ENCODE measurements around the gene ZNF75A. TPM values are rescaled to one million over a fixed set of nuclear protein-coding genes. Genes with fewer than 3 reads are reported as not detected.

ZNF75A gene
- total RNA-seq, 1 donor from 2014 or later, result 33.5 TPM

- no peak for DNase-seq
Observed at GRCh38 chr16:3311496-3311895, 6.2 kb downstream of the ZNF75A start.

GRCh38 chr16:3317315-3317999, 12.2 kb downstream of the ZNF75A start:
- Mint-ChIP-seq H3K9me3 (peaks cover 43% of the 10 kb centered on the region), H3K27me3 (no peaks in the 10 kb centered on the region), H3K4me3 (no peak overlapping the region), H3K4me1 (no peaks in the 10 kb centered on the region), H3K36me3 (ENCODE audit: low read depth) (peaks cover 71% of the 10 kb centered on the region), H3K27ac (no peak overlapping the region)
- no peak for DNase-seq
- intact Hi-C loops (cut with micrococcal nuclease), result no loop called here

More at GRCh38 chr16:3311496-3311895, 6.2 kb downstream of the ZNF75A start:
- Mint-ChIP-seq H3K4me3 (no peak overlapping the region), H3K4me1 (no peaks in the 10 kb centered on the region), H3K36me3 (ENCODE audit: low read depth) (peaks cover 93% of the 10 kb centered on the region), H3K27ac (no peak overlapping the region), H3K27me3 (no peaks in the 10 kb centered on the region), H3K9me3 (peaks cover 26% of the 10 kb centered on the region)
- intact Hi-C loops (cut with micrococcal nuclease), result no loop called here

- Mint-ChIP-seq H3K4me3 (no peak overlapping the region), H3K9me3 (peaks cover 35% of the 10 kb centered on the region)
- intact Hi-C loops (cut with micrococcal nuclease), result no loop called here
Observed at GRCh38 chr16:3321816-3322215, 16.5 kb downstream of the ZNF75A start.

GRCh38 chr16:3327514-3327913, 22.2 kb downstream of the ZNF75A start:
- H3K27me3 Mint-ChIP-seq, result no peaks in the 10 kb centered on the region
- peaks cover 2% of the 10 kb centered on the region for H3K36me3 Mint-ChIP-seq (ENCODE audit: low read depth)
- DNase-seq, result no peak
- no peak overlapping the region for H3K27ac Mint-ChIP-seq
- peaks cover 26% of the 10 kb centered on the region for H3K9me3 Mint-ChIP-seq
- no peak overlapping the region for H3K4me3 Mint-ChIP-seq
- H3K4me1 Mint-ChIP-seq, result no peaks in the 10 kb centered on the region
- intact Hi-C loops (cut with micrococcal nuclease), result no loop called here

More at GRCh38 chr16:3321816-3322215, 16.5 kb downstream of the ZNF75A start:
- DNase-seq, result no peak
- H3K27me3 Mint-ChIP-seq, result no peaks in the 10 kb centered on the region
- peaks cover 29% of the 10 kb centered on the region for H3K36me3 Mint-ChIP-seq (ENCODE audit: low read depth)
- no peak overlapping the region for H3K27ac Mint-ChIP-seq
- no peaks in the 10 kb centered on the region for H3K4me1 Mint-ChIP-seq

- intact Hi-C loops (cut with micrococcal nuclease), result no loop called here
- H3K4me1 Mint-ChIP-seq, result no peaks in the 10 kb centered on the region
- H3K4me3 Mint-ChIP-seq, result no peak overlapping the region
- H3K36me3 Mint-ChIP-seq (ENCODE audit: low read depth), result peaks cover 2% of the 10 kb centered on the region
- peaks cover 21% of the 10 kb centered on the region for H3K9me3 Mint-ChIP-seq
- no peak for DNase-seq
- H3K27ac Mint-ChIP-seq, result no peak overlapping the region
- no peaks in the 10 kb centered on the region for H3K27me3 Mint-ChIP-seq
Observed at GRCh38 chr16:3328104-3328503, 22.8 kb downstream of the ZNF75A start.

- Mint-ChIP-seq H3K36me3 (ENCODE audit: low read depth) (peaks cover 2% of the 10 kb centered on the region), H3K27me3 (no peaks in the 10 kb centered on the region), H3K27ac (no peak overlapping the region), H3K4me3 (no peak overlapping the region), H3K4me1 (no peaks in the 10 kb centered on the region), H3K9me3 (peaks cover 19% of the 10 kb centered on the region)
- no peak for DNase-seq
- intact Hi-C loops (cut with micrococcal nuclease), result no loop called here
Observed at GRCh38 chr16:3328643-3329042, 23.3 kb downstream of the ZNF75A start.

- H3K4me1 Mint-ChIP-seq, result no peaks in the 10 kb centered on the region
- peaks cover 16% of the 10 kb centered on the region for H3K9me3 Mint-ChIP-seq
- DNase-seq, result no peak
- H3K4me3 Mint-ChIP-seq, result no peak overlapping the region
- H3K27ac Mint-ChIP-seq, result no peak overlapping the region
- intact Hi-C loops (cut with micrococcal nuclease), result no loop called here
- no peaks in the 10 kb centered on the region for H3K36me3 Mint-ChIP-seq (ENCODE audit: low read depth)
- H3K27me3 Mint-ChIP-seq, result no peaks in the 10 kb centered on the region
Observed at GRCh38 chr16:3346041-3346440, 40.7 kb downstream of the ZNF75A start.

GRCh38 chr16:3347586-3347985, 42.3 kb downstream of the ZNF75A start:
- Mint-ChIP-seq H3K27ac (no peak overlapping the region), H3K36me3 (ENCODE audit: low read depth) (no peaks in the 10 kb centered on the region), H3K27me3 (no peaks in the 10 kb centered on the region), H3K9me3 (peaks cover 14% of the 10 kb centered on the region), H3K4me1 (no peaks in the 10 kb centered on the region), H3K4me3 (no peak overlapping the region)
- intact Hi-C loops (cut with micrococcal nuclease), result no loop called here
- DNase-seq, result no peak

GRCh38 chr16:3348547-3349167, 43.4 kb downstream of the ZNF75A start:
- H3K36me3 Mint-ChIP-seq (ENCODE audit: low read depth), result no peaks in the 10 kb centered on the region
- no peaks in the 10 kb centered on the region for H3K4me1 Mint-ChIP-seq
- H3K9me3 Mint-ChIP-seq, result peaks cover 14% of the 10 kb centered on the region
- intact Hi-C loops (cut with micrococcal nuclease), result no loop called here
- no peak overlapping the region for H3K27ac Mint-ChIP-seq
- no peak overlapping the region for H3K4me3 Mint-ChIP-seq
- no peak for DNase-seq
- H3K27me3 Mint-ChIP-seq, result no peaks in the 10 kb centered on the region

- Mint-ChIP-seq H3K27me3 (no peaks in the 10 kb centered on the region), H3K9me3 (peaks cover 14% of the 10 kb centered on the region), H3K4me3 (no peak overlapping the region), H3K4me1 (no peaks in the 10 kb centered on the region), H3K36me3 (ENCODE audit: low read depth) (no peaks in the 10 kb centered on the region), H3K27ac (no peak overlapping the region)
- intact Hi-C loops (cut with micrococcal nuclease), result no loop called here
- DNase-seq, result no peak
Observed at GRCh38 chr16:3349175-3349574, 43.9 kb downstream of the ZNF75A start.

- no peak for DNase-seq
- Mint-ChIP-seq H3K36me3 (ENCODE audit: low read depth) (no peaks in the 10 kb centered on the region), H3K4me1 (no peaks in the 10 kb centered on the region), H3K27ac (no peak within 1 kb of the TSS), H3K27me3 (no peaks in the 10 kb centered on the region), H3K4me3 (no peak within 1 kb of the TSS), H3K9me3 (peaks cover 26% of the 10 kb centered on the region)
- intact Hi-C loops (cut with micrococcal nuclease), result no loop called here
Observed at GRCh38 chr16:3355589-3355988, 50.3 kb downstream of the ZNF75A start, which contains the start of gene OR2C1. OR2C1 (plus strand) TSS chr16:3355889; CDS start chr16:3355941, 52 bp downstream.

GRCh38 chr16:3356118-3356517, 50.8 kb downstream of the ZNF75A start:
- intact Hi-C loops (cut with micrococcal nuclease), result no loop called here
- Mint-ChIP-seq H3K36me3 (ENCODE audit: low read depth) (no peaks in the 10 kb centered on the region), H3K9me3 (peaks cover 30% of the 10 kb centered on the region), H3K4me1 (no peaks in the 10 kb centered on the region), H3K27ac (no peak overlapping the region), H3K4me3 (no peak overlapping the region), H3K27me3 (no peaks in the 10 kb centered on the region)
- DNase-seq, result no peak

- Mint-ChIP-seq H3K27ac (no peak overlapping the region), H3K27me3 (no peaks in the 10 kb centered on the region), H3K4me3 (no peak overlapping the region), H3K36me3 (ENCODE audit: low read depth) (peaks cover 2% of the 10 kb centered on the region), H3K4me1 (no peaks in the 10 kb centered on the region), H3K9me3 (peaks cover 29% of the 10 kb centered on the region)
- DNase-seq, result no peak
- intact Hi-C loops (cut with micrococcal nuclease), result no loop called here
Observed at GRCh38 chr16:3358871-3359270, 53.6 kb downstream of the ZNF75A start.

GRCh38 chr16:3362931-3363330, 57.6 kb downstream of the ZNF75A start:
- Mint-ChIP-seq H3K27me3 (no peaks in the 10 kb centered on the region), H3K4me3 (no peak overlapping the region), H3K4me1 (peaks cover 1% of the 10 kb centered on the region), H3K9me3 (peaks cover 20% of the 10 kb centered on the region), H3K36me3 (ENCODE audit: low read depth) (peaks cover 13% of the 10 kb centered on the region), H3K27ac (no peak overlapping the region)
- intact Hi-C loops (cut with micrococcal nuclease), result no loop called here
- DNase-seq, result no peak
